NCI-H510A treated with DMSO at 0.1 percent for 48 hours (cell line): ENCODE data around the gene ARFGEF3.
"Not testable (repeated sequence)": the region's sequence is repeated elsewhere in the genome, so short reads cannot be mapped to it uniquely, and the experiment has no call there.

Experiments
- DNase-seq: peaks from one replicate; lab custom pipeline; 2025; lab: John Stamatoyannopoulos, UW

Gene ARFGEF3, protein sequence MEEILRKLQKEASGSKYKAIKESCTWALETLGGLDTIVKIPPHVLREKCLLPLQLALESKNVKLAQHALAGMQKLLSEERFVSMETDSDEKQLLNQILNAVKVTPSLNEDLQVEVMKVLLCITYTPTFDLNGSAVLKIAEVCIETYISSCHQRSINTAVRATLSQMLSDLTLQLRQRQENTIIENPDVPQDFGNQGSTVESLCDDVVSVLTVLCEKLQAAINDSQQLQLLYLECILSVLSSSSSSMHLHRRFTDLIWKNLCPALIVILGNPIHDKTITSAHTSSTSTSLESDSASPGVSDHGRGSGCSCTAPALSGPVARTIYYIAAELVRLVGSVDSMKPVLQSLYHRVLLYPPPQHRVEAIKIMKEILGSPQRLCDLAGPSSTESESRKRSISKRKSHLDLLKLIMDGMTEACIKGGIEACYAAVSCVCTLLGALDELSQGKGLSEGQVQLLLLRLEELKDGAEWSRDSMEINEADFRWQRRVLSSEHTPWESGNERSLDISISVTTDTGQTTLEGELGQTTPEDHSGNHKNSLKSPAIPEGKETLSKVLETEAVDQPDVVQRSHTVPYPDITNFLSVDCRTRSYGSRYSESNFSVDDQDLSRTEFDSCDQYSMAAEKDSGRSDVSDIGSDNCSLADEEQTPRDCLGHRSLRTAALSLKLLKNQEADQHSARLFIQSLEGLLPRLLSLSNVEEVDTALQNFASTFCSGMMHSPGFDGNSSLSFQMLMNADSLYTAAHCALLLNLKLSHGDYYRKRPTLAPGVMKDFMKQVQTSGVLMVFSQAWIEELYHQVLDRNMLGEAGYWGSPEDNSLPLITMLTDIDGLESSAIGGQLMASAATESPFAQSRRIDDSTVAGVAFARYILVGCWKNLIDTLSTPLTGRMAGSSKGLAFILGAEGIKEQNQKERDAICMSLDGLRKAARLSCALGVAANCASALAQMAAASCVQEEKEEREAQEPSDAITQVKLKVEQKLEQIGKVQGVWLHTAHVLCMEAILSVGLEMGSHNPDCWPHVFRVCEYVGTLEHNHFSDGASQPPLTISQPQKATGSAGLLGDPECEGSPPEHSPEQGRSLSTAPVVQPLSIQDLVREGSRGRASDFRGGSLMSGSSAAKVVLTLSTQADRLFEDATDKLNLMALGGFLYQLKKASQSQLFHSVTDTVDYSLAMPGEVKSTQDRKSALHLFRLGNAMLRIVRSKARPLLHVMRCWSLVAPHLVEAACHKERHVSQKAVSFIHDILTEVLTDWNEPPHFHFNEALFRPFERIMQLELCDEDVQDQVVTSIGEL (N-terminal part only)

DNA sequence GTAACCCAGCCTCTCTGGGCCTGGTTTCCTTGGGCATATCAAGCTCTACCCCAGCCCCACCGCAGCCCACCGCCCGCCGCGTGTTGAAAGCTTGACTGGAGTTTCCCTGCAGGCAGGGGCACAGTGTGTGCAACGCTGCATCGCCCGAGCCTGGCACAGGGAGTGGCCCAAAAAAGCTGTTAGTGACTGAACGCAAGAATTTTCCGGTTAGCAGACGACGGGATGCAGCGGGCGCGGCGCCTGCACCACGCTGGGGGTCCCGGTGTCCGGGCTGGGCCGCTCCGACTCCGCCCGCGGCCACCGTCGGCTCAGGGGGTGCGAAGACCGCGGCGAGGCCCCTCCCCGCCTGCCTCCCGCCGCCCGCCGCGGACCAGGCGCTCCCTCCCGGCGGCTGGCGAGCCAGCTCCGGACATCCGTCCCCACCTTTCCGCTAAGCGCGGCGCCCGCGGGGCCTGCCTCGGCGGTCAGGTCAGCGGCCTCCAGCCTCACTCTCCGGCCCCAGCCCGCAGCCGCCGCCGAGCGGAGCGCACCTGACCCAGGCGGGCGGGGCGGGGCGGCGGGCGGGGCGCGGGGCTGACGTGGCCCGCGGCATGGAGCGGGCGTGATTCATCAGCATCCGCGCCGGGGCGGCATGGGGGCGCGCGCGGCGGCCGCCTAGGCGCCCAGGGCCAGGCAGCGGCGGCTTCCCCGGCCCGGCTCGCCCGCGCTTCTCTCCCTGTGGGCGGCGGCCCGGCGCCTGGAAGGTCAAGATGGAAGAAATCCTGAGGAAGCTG is at the start of gene ARFGEF3:
ARFGEF3 (plus strand) TSS at position 602 of the 773 bp plus-strand sequence; CDS start at position 750, 148 bp downstream.
- peak; percentile 34 for DNase-seq

DNA sequence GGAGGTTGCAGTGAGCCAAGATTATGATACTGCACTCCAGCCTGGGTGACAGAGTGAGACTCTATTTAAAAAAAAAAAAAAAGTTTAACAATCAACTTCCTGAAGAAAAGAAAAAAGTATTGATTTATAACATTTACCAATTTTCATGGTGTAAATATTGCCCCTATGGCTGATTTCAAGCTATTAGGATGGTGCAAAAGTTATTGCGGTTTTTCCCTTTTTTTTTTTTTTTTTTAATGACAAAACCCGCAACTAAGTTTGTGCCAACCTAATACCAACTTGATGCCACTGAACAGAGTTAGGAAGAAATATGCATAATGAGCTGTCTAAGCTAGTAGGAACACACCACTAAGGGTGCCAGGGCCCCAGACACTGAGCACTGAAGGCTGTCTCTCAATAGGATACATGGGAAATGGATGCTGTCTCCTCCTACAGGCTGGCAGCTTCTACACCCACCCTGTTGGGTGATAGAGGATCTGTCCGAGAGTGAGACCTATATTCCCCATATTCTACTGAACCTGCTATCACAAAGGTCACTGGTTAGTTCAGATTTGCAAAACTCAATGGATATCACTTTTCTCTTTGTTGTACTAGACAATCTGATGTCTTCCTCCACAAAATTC is 48.0 kb upstream of the ARFGEF3 start:
- no peak for DNase-seq

DNA sequence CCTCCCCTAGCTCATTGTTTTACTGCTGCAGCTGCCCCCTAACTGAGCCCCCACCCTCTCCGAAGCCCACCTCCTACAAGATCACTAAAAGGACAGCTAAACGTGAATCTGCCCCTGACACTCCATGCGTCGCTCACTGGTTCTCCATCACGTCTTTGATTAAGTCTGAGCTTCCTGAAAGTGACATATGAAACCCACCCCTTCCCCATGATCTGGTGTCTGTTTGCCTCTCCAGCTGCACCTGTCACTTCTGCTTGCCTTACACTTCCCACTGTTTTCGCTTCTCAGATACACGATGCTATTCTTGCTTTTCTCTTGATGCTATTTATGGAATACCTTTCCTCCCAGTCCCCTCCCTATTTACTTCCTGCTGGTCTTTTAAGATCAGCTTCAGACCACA is 46.5 kb upstream of the ARFGEF3 start:
- peak; percentile 57 for DNase-seq

DNA sequence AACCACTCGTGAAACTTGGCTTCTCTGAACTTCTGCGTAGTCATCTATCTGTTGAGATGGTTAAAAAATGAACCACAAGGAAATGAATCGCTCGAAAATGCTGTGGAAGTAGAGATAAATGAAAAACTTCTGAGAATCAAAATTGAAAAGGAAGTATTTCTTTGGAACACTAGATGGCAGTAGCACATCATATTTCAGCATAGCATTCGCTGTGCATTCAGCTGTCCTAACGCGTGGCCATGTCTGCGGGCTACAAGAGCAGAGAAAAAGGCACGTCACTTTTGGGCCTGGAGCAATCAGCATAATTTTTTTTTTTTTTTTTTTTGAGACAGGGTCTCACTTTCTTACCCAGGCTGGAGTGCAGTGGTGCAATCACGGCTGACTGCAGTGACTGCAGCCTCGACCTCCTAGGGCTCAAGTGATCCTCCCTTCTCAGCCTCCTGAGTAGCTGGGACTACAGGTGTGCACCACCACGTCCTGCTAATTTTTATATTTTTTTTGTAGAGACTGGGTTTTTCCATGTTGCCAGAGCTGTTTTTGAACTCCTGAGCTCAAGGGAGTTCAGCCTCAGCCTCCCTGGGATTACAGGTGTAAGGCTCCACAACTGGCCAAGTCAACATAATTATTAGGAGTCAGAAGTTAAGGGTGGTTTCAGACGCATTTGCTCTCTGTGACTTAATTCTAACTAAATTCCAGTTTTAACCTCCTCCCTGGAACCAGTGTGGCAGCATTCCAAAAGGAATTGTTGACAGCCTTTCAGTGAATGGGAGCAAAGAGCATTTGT is 45.7 kb upstream of the ARFGEF3 start:
- peak; percentile 61 for DNase-seq

DNA sequence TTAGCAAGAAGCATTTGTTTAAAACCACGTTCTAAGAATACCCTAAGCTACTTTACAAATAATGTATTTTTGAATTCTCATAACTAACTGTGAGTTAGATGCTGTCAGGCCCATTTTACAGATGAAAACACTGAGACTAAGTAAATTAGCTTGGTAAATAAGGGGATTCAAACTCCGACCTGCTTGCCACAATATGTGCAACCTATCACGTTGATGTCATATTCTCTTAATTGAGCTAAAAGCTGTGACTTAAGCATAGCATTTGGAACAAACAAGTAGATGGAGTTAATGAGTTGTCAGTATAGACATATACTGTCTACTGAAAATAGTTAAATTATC is 45.1 kb upstream of the ARFGEF3 start:
- DNase-seq = no peak

DNA sequence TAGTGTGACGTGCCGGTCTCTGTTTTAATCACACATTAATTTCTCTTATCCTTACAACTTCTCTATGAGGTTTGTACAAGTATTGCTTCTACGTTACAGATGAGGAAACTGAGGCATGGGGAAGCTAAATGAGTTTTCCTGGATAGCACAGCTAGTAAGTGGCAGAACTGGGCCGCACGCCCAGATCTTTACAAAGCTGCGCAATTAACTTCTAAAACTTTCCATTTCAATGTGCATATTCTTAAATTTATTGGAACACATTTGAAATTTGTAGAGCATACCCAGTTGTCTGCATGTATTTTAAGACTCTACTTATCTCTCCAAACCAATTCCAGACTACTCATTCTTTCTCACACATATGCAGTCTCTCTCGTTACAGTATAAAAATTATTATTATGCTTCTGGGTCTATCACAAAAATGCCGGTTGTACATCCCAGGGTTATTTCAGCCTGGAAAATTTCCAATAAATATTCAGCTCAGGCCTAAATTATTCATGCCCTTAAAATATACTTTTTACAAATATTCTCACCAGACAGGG is 44.3 kb upstream of the ARFGEF3 start:
- DNase-seq = no peak

DNA sequence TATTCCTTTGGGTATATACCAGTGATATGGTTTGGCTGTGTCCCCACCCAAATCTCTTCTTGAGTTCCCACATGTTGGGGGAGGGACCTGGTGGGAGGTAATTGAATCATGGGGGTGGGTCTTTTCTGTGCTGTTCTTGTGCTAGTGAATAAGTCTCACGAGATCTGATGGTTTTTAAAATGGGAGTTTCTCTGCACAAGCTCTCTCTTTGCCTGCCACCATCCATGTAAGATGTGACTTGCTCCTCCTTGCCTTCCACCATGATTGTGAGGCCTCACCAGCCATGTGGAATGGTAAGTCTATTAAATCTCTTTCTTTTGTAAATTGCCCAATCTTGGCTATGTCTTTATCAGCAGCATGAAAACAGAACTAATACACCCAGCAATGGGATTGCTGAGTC is 42.5 kb upstream of the ARFGEF3 start:
- not testable (repeated sequence) for DNase-seq

DNA sequence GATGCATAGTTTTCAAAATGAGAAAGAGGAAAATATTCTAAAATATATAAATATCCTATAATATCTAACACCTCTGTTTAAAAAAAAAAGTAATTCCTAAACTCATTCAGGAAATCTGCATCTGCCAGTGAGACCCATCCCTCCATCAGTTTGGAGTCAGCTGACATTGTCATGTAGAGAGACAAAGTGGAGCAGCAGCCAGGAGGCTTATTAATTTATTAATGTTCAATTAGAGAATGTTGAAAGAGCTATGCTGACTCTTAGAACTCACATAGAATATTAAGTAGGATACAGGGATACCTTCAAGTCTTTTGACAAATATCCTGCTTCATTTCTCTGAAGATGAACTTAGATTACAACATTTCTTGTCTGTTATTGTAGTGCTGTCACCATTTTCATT is 41.8 kb upstream of the ARFGEF3 start:
- DNase-seq = no peak

DNA sequence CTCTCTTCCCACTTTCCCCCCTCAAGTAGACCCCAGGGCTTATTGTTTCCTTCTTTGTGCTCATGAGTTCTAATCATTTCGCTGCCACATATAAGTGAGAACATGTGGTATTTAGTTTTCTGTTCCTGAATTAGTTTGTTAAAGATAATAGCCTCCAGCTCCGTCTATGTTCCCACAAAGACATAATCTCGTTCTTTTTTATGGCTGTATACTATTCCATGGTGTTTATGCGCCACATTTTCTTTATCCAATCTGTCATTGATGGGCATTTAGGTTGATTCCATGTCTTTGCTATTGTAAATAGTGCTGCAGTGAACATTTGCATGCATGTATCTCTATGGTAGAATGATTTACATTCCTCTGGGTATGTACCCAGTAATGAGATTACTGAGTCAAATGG is 37.6 kb upstream of the ARFGEF3 start:
- DNase-seq = no peak

DNA sequence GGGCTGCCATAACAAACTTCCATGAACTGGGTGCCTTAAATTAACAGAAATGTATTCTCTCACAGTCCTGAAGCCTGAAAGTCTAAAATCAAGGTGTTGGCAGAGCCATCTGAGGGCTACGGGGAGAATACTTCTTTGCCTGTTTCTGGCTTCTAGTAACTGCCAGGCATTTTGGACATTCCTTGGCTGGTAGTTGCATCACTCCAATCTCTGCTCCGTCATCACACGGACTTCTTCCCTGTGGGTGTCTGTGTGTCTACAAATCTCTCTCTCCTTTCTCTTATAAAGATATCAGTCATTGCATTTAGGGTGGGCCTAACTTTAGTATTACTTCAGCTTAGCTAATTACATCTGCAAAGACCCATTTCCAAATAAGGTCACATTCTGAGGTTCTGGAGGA is 33.6 kb upstream of the ARFGEF3 start:
- DNase-seq = no peak

DNA sequence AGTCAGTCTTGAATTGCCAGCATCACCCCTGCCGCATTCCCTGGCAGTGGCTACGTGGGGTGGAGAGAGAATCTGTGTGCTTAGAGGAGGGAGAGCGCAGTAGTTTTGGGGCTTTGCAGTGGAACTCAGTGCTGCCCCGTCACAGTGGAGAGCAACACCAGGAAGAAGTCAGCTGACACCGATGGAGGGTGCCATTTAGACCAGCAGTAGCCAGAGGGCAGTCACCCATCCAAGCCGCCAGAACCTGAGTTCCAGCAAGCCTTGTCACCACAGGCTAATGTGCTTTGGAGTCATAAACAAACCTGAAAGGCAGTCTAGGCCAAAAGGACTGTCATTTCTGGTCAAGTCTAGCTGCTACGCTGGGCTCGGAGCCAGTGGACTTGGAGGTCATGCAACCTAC is 32.5 kb upstream of the ARFGEF3 start:
- DNase-seq = no peak

DNA sequence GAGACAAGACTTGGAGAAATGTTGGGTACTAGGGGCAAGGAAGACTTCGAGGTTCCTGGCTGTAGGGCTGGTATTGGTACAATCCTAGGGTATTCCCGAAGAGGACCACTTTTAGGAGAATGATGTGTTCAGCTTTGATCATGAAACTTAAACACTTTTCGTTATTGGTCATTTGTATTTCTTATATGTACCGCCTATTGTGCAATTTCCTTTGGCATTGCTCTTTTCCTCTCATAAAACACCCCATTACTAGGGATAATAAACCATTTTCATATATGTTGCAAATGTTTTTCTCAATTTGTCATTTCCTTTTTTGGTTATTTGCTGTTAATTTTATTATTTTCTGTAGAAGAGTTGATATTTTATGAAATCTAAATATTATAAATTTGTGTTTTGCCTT is 18.9 kb upstream of the ARFGEF3 start:
- DNase-seq = no peak

DNA sequence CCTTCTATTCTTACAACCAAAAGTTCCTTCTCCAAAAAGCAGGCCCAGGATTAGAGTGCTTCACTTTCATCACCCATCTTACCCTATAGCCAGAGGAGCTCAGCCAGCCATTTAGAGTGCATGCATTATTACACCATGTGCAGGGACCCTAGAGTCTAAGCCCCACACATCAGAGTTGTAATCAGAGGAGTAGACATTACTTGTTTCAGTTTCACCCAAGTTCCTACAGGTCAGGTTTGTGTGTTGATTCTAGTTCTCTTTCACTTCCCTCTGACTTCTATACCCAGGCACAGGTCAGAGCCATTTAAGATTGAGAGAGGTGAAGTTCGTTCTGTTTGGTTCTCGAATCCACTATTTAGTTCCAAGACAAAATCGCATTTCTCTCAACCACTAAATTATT is 16.3 kb upstream of the ARFGEF3 start:
- no peak for DNase-seq

DNA sequence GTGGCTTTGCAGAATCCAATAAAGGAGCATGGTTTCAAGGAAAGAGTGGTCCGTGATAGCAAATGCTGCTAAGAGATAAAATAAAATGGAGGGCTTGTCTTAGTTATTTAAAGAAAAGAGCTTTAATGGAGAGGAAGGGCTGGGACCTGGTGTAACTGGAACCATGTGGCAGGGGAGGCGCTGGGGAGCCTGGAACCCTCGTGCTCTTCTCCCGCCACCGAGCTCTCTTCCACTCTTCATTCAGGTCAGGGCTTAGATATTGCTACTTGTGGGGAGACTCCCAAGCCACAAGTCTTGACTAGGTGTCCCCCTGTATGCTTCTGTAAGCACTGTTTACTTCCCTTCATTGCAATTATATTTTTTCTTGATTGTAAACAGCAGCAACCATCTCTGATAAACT is 15.2 kb upstream of the ARFGEF3 start:
- DNase-seq = no peak

DNA sequence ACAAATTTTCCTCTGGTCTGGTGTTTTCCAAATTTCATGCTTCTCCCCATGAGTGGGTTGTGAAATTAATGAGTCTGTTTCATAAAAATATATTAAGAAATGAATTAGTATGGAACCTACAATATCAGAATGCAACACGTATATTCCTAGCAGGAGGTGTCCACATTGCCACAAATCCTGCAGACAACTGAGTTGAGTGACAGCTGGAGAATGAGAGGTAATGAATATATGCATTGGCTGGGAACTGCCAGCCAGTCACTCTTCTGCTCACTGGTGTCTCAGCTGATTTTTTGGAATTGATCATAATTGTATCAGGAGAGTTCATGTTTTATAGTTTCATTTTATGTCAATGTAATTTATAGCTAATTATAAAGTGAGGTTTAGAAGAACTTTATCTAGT is 6.3 kb upstream of the ARFGEF3 start:
- DNase-seq = no peak

DNA sequence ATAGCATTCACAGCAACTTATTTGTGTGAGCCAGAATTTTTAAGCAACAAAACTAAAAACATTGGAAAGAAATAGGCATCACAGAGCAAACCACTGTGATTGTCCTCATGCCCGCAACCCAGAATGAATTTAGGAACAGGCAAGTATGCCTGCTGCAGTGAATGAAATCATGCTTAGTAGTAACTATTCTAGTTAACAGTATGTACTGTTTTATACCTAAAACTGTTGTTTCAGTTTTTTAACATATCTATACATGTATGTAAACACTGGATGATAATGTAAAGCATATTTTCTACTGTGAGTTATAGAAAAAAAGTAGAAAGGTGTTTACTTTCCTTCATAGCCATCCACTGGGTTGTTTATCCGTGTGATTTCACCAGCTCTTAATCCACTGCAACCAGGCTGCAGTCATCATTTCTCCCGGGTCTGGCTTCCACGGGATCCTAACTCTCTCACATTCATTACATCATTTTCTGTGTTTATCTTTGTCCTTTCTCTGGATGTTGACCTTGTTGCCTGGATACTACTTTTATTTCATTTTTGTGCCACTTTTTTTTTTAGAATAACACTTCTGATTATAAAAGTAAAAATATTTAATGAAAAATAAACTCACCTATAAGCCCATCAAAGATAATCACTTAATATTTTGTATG is 3.6 kb upstream of the ARFGEF3 start:
- DNase-seq = no peak

DNA sequence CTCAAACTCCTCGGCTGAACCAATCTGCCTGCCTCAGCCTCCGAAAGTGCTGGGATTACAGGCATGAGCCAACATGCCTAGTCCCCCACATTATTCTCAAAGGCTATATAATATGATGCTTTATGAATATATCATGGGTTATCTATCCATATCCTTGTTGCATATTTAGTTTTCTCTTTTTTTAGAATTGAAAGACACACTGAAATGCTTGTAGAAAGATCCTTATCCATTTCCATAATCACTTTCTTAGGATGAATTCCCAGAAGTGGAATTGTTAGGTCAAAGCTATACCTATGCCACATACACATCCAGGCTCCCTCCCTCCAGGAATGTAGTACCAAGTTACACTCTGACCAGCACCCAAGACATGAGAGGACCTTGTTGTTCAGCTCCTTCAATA is 2.5 kb upstream of the ARFGEF3 start:
- no peak for DNase-seq

DNA sequence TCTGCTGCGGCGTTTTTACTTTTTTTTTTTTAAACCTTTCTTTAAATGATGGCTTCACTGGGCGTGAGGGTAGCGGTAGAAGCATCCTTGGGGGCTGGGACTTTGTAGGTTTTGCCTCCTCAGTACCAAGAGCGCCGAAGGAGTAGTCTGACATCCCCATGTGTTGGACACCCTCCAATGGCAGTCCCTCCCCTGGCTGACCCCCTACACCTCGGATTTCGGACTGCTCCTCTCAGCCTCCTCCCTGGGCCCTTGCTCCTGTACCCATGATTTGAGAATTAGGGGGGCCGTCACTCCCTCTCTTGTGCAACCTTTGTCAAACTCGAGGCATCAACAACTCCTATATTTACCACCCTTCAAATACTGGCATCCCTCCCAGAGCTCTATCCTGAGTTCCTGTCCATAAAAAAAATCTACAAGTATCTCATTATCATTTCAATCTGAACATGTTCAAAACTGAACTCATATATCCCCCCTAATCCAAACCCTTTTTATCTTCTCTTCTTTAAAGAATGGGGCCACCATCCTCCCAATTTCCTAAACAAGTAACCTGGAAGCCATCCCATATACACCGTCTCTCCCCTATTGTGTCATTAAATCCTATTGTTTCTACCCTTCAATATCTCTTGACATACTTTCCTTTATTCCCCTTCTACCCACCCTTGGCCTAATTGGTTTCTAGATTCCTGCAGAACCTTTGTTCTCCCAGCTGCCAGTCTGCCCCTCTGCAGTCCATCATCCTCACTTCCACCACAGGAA is 1.2 kb upstream of the ARFGEF3 start:
- DNase-seq = no peak

DNA sequence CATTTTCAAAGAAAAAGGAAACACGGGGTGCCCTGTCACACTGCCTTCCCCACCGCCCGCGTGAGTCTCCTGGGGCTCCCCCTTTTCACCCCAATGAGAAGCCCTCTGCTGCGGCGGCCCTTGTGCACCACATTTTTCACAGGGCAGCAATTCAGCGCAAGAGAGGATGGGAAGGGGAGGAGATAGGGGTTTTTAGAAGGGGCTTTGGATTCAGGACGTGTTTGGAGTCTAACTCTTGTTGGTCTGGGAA is 726 bp upstream of the ARFGEF3 start:
- DNase-seq = no peak
